Upper lobe of left lung (tissue), 4 donors: Measurements from ENCODE around the gene ITPR2.

Source experiments
- POLR2A ChIP-seq, 4 donors: fragments of 450-650 bp; IDR thresholded peaks; one replicate each; pipeline ENCODE4 v1.5.1; 2016 to 2017; ENCODE audit warnings: antibody characterized with exemption in 4 of 4, mild to moderate bottlenecking in 2 of 4
- POLR2AphosphoS5 ChIP-seq, 2 donors: sonication (generic); formaldehyde crosslinking; IDR thresholded peaks; one replicate each; pipeline ENCODE4 v1.5.1; 2017; ENCODE audit warnings: antibody characterized with exemption in 2 of 2
- TF ChIP-seq, protein P1 (sequence below), 6 experiments: fragments of 450-650 bp in 4 of 6; fragments of 200-600 bp in 2 of 6; sonication (generic) in 2 of 6; IDR thresholded peaks; one replicate each; pipeline ENCODE4 v1.5.1; 2016 to 2019; ENCODE audit warnings: antibody characterized with exemption in 6 of 6

- TF ChIP-seq POLR2A (IDR thresholded peaks at IDR 0.05) (no peak), POLR2AphosphoS5 (IDR thresholded peaks at IDR 0.05) (no peak)
- TF ChIP-seq, protein P1, sequence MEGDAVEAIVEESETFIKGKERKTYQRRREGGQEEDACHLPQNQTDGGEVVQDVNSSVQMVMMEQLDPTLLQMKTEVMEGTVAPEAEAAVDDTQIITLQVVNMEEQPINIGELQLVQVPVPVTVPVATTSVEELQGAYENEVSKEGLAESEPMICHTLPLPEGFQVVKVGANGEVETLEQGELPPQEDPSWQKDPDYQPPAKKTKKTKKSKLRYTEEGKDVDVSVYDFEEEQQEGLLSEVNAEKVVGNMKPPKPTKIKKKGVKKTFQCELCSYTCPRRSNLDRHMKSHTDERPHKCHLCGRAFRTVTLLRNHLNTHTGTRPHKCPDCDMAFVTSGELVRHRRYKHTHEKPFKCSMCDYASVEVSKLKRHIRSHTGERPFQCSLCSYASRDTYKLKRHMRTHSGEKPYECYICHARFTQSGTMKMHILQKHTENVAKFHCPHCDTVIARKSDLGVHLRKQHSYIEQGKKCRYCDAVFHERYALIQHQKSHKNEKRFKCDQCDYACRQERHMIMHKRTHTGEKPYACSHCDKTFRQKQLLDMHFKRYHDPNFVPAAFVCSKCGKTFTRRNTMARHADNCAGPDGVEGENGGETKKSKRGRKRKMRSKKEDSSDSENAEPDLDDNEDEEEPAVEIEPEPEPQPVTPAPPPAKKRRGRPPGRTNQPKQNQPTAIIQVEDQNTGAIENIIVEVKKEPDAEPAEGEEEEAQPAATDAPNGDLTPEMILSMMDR (IDR thresholded peaks at IDR 0.05) = no peak
Measured at GRCh38 chr12:26406391-26406790, 426.6 kb downstream of the ITPR2 start.
